ENCODE results near the gene NAV1.

The NAV1 gene

DNA sequence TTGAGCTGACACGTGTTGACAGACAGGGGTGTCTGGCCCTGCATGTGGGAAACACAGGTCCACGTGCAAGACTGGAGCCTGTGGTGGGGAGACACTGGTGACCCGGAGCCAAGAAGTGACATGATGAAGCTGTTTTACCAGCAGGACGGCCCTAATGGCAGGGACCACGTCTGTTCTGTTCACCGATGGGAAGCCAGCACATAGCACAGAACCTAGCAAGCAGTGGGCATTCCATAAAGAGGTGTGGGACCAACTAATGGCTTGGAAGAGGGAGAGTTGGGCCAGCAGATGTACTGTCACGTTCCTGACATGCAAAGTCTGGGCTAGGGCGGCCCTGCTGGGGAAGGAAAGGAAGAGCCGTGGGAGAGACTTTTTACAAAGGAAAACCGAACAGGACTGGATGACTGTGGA is 15.3 kb downstream of the NAV1 start:
- Histone ChIP-seq H3K27me3 (ENCODE audit: insufficient read depth, low read length) (no peaks in the 10 kb centered on the region), H3K4me1 (ENCODE audit: insufficient read depth, low read length) (peaks cover 6% of the 10 kb centered on the region; the same call in 1 of the 2 replicates), H3K27ac (ENCODE audit: low read depth, low read length) (no peak overlapping the region), H3K36me3 (ENCODE audit: insufficient read depth, low read length) (no peaks in the 10 kb centered on the region), H3K9me3 (ENCODE audit: insufficient read depth, low read depth, low read length) (no peaks in the 10 kb centered on the region), H3K4me3 (ENCODE audit: low read length) (no peak overlapping the region), H3K9ac (ENCODE audit: low read depth, low read length) (no peak overlapping the region)
- WGBS: 86% methylated on average over 10 of the region's 10 CpGs

DNA sequence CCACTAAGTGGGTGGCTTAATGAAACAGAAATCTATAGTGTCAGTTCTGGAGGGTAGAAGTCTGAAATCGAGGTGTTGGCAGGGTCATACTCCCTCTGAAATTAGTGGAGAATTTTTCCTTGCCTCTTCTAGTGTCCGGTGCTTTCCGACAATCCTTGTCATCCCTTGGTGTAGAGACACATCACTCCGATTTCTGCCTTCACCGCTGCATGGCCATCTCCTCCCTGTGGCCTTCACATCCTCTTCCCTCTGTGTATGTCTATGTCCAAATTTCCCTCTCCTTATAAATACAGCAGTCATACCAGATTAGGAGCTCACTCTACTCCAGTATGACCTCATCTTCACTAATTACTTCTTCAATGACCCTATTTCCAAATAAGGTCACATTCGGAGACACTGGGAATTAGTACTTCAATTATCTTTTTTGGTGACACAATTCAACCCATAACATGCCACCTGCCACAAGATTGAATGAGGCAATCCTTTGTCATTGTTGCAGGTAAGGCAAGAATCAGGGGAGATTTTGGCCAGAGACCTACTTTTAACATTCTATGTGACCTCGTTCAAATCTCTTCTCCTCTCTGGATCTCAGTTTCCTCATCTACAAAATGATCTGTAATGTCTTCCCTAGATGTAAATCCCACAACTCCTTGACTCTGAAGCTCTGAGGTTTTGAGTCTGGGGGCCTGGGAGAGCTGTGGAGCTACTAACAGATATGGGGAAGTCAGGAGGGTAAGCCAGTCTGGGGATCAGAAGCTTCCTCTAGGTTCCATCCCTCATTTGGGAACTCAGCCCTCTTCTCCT is 16.1 kb downstream of the NAV1 start:
- Histone ChIP-seq H3K9me3 (ENCODE audit: insufficient read depth, low read depth, low read length) (no peaks in the 10 kb centered on the region), H3K9ac (ENCODE audit: low read depth, low read length) (no peak overlapping the region), H3K36me3 (ENCODE audit: insufficient read depth, low read length) (no peaks in the 10 kb centered on the region), H3K27ac (ENCODE audit: low read depth, low read length) (no peak overlapping the region), H3K4me1 (ENCODE audit: insufficient read depth, low read length) (peaks cover 6% of the 10 kb centered on the region; the same call in 1 of the 2 replicates), H3K4me3 (ENCODE audit: low read length) (no peak overlapping the region), H3K27me3 (ENCODE audit: insufficient read depth, low read length) (no peaks in the 10 kb centered on the region)
- WGBS: 92% methylated on average over 7 of the region's 7 CpGs

DNA sequence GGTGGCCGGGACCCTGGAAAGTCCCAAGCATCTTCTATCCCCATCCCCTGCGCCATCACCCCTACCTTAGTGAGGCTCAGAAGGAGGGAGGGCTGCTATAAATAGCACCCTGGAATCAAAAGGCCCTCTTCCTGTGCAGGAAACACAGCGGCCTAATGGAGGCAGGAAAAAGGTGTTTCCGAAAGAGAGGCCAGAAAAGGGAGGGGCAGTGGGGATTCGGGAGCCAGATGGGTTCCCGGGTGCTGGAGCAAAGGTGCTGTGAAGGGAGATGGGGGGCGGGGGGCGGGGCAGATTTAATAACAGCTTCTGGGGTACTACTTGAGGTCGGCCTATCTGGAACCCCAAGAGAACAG is 16.6 kb downstream of the NAV1 start:
- Histone ChIP-seq H3K27ac (ENCODE audit: low read depth, low read length) (no peak overlapping the region), H3K9ac (ENCODE audit: low read depth, low read length) (no peak overlapping the region), H3K4me3 (ENCODE audit: low read length) (no peak overlapping the region), H3K9me3 (ENCODE audit: insufficient read depth, low read depth, low read length) (no peaks in the 10 kb centered on the region), H3K36me3 (ENCODE audit: insufficient read depth, low read length) (no peaks in the 10 kb centered on the region), H3K27me3 (ENCODE audit: insufficient read depth, low read length) (no peaks in the 10 kb centered on the region), H3K4me1 (ENCODE audit: insufficient read depth, low read length) (peaks cover 6% of the 10 kb centered on the region; the same call in 1 of the 2 replicates)
- 92% methylated on average over 9 of the region's 9 CpGs for WGBS

DNA sequence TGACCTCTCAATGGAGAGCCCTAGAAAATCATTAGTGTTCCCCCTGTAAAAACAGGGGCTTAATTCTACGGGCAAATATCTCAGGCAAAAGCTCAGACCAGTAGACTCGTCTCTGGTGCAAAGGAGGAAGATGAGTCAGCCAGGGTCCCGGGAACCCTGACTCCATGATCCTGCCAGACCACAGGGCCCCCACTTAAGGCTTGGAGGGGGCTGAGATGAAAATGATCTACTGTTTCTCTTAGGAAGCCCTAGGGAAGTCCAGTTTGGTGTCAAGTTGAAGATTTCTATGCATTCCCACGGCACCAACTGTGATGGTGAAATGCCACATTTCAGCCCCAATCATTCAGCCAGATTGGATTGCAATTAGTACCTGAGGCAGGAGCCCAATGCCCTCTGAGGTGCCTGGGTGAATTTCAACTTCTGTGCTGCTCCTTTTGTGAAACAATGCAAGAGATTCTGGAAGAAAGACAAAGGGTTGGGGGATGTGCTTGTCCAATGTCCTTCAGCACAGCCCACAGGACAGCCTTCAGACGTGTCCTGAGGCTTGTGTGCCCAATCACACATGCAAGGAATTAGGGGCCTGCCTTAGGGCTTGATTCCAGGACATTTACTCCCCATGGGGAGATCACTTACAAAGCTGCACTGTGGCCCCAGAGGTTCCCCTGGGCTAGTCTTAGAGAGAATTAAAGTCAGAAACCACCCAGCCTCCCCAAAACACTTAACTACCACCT is 18.1 kb downstream of the NAV1 start:
- no peak overlapping the region for H3K4me3 ChIP-seq (ENCODE audit: low read length)
- H3K36me3 ChIP-seq (ENCODE audit: insufficient read depth, low read length): no peaks in the 10 kb centered on the region
- WGBS: 84% methylated on average over 5 of the region's 5 CpGs
- peaks cover 6% of the 10 kb centered on the region; the same call in 1 of the 2 replicates for H3K4me1 ChIP-seq (ENCODE audit: insufficient read depth, low read length)
- H3K27ac ChIP-seq (ENCODE audit: low read depth, low read length): no peak overlapping the region
- no peaks in the 10 kb centered on the region for H3K9me3 ChIP-seq (ENCODE audit: insufficient read depth, low read depth, low read length)
- H3K27me3 ChIP-seq (ENCODE audit: insufficient read depth, low read length): no peaks in the 10 kb centered on the region
- H3K9ac ChIP-seq (ENCODE audit: low read depth, low read length): no peak overlapping the region

DNA sequence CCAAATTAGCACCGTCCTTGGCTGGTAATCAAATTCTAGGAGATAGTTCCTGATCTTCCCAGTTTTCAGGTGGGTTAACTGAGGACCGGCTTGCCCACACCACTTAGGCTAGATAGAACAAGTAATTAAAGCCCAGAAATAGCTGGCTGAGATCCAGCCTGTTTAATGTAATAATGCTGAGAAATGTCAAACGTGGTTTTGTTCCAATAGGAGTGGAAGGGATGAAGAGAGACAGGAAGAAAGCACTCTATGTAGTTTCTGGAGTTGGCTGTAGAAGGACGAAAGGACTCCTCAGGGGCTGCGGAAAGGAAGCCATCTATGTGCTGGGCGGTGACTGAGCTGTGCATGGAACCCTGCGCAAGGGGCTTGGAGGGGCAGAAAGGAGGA is 18.6 kb downstream of the NAV1 start:
- Histone ChIP-seq H3K9ac (ENCODE audit: low read depth, low read length) (no peak overlapping the region), H3K36me3 (ENCODE audit: insufficient read depth, low read length) (no peaks in the 10 kb centered on the region), H3K27me3 (ENCODE audit: insufficient read depth, low read length) (no peaks in the 10 kb centered on the region), H3K9me3 (ENCODE audit: insufficient read depth, low read depth, low read length) (no peaks in the 10 kb centered on the region), H3K27ac (ENCODE audit: low read depth, low read length) (no peak overlapping the region), H3K4me3 (ENCODE audit: low read length) (no peak overlapping the region), H3K4me1 (ENCODE audit: insufficient read depth, low read length) (peaks cover 6% of the 10 kb centered on the region; the same call in 1 of the 2 replicates)
- 91% methylated on average over 7 of the region's 7 CpGs for WGBS

DNA sequence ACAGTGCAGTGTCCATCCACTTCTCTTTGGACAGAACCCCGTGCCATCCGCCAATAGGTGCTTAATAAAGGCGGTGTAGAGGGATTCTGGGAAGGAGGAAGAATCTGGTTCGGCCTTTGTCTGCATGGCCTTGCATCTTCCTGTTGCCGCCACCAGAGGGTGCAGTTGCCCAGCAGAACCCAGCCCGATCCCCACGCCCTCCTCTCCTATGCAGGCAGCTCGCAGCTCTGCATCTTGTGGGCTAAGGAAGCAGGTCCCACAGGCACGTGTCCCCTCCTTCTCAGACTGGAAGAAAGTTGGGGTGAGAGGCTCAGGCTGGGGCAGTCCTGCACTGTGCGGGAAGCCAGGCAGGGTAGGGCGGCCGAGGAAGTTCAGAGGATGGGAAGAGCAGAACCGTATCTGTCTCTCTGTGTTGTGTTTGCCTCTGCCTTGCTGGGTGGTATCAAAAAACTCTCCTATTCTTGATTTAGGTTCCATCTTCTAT is 20.8 kb downstream of the NAV1 start:
- H3K4me3 ChIP-seq (ENCODE audit: low read length): no peak overlapping the region
- H3K27ac ChIP-seq (ENCODE audit: low read depth, low read length): no peak overlapping the region
- H3K9me3 ChIP-seq (ENCODE audit: insufficient read depth, low read depth, low read length): no peaks in the 10 kb centered on the region
- H3K36me3 ChIP-seq (ENCODE audit: insufficient read depth, low read length): no peaks in the 10 kb centered on the region
- 19% methylated on average over 13 of the region's 13 CpGs for WGBS
- no peaks in the 10 kb centered on the region for H3K27me3 ChIP-seq (ENCODE audit: insufficient read depth, low read length)
- no peak overlapping the region for H3K9ac ChIP-seq (ENCODE audit: low read depth, low read length)
- peaks cover 6% of the 10 kb centered on the region; the same call in 1 of the 2 replicates for H3K4me1 ChIP-seq (ENCODE audit: insufficient read depth, low read length)

DNA sequence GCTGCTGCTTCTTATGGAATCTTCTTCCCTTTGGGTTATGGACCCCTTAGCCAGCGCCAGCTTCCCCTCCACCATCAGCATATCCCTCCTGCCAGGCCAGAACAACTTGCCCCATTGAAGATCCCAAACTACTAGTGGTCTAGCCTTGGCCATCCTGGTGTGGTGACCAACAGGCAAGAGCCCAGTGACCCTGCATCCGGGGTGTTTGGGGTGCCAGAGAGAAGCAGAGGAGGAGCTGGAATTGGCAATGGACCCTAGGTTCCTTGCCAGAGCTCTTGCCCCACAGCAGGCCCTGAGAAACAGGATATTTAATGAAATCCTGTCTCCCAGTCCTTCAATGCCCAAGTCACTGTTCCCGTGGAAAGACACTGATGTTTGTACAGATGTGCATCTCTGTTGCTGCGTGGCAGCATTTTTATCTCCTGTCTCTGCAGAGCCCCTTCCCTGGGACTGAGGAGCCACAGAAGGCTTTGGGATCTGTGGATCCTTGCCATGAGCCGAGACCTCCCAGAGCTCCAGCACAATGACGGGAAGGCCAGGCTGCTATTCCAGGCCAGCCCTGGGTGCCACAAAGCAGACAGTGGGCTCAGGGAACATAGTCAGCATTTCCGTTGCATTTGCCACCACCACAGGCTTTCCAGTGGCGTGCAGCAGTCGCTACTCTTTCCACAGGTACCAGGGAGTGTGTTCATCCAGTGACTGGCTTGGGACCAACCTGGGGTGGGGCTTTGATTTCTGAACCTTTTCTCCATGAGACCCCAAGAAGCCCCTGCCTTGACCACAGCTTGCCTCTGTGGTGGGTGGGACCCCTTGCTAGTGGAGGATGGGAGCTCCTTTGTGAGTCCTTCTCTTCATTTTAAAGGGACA is 21.6 kb downstream of the NAV1 start:
- 85% methylated on average over 9 of the region's 9 CpGs for WGBS
- Histone ChIP-seq H3K27ac (ENCODE audit: low read depth, low read length) (no peak overlapping the region), H3K9ac (ENCODE audit: low read depth, low read length) (no peak overlapping the region), H3K36me3 (ENCODE audit: insufficient read depth, low read length) (no peaks in the 10 kb centered on the region), H3K4me1 (ENCODE audit: insufficient read depth, low read length) (peaks cover 6% of the 10 kb centered on the region; the same call in 1 of the 2 replicates), H3K4me3 (ENCODE audit: low read length) (no peak overlapping the region), H3K27me3 (ENCODE audit: insufficient read depth, low read length) (no peaks in the 10 kb centered on the region), H3K9me3 (ENCODE audit: insufficient read depth, low read depth, low read length) (no peaks in the 10 kb centered on the region)

DNA sequence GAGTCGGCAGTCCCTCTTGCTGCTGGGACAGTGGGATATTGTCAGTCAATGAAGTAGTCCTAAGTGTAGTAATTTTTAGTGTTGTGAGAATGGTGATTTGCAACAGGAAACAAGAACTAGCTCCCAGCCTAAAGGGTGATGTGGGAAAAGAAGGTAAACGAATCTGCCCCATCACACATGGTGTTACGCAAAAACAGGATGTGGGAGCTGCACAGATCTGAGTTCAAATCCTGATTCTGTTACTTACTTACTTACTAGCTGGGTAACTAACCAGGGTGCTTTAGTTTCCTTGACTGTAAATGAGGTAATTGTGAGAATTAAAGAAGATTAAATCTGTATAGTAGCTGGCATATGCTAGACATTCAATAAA is 22.3 kb downstream of the NAV1 start:
- Histone ChIP-seq H3K27me3 (ENCODE audit: insufficient read depth, low read length) (no peaks in the 10 kb centered on the region), H3K9me3 (ENCODE audit: insufficient read depth, low read depth, low read length) (no peaks in the 10 kb centered on the region), H3K4me1 (ENCODE audit: insufficient read depth, low read length) (peaks cover 6% of the 10 kb centered on the region; the same call in 1 of the 2 replicates), H3K27ac (ENCODE audit: low read depth, low read length) (no peak overlapping the region), H3K4me3 (ENCODE audit: low read length) (no peak overlapping the region), H3K36me3 (ENCODE audit: insufficient read depth, low read length) (no peaks in the 10 kb centered on the region), H3K9ac (ENCODE audit: low read depth, low read length) (no peak overlapping the region)
- WGBS: 84% methylated on average over 3 of the region's 3 CpGs

DNA sequence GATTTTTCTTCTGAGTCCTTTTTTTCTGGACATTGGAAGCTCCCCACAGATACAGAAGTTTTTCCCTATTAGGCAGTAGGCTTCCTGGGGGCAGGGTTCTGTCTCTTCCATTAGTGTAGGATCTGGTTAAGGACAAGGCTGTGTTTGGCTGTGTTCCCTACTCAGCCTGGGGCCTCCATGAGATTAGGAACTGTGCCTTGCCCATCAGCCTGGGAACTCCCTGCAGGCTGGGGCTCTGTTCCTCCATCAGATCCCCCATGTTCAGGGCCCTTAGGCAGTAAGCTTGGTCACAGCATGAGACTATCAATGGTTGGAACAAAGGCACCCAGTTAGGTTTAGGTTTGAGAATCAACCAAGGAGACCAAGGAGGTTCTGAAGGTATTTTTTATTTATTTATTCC is 22.7 kb downstream of the NAV1 start:
- Histone ChIP-seq H3K27me3 (ENCODE audit: insufficient read depth, low read length) (no peaks in the 10 kb centered on the region), H3K9me3 (ENCODE audit: insufficient read depth, low read depth, low read length) (no peaks in the 10 kb centered on the region), H3K9ac (ENCODE audit: low read depth, low read length) (no peak overlapping the region), H3K27ac (ENCODE audit: low read depth, low read length) (no peak overlapping the region), H3K4me3 (ENCODE audit: low read length) (no peak overlapping the region), H3K36me3 (ENCODE audit: insufficient read depth, low read length) (no peaks in the 10 kb centered on the region), H3K4me1 (ENCODE audit: insufficient read depth, low read length) (peaks cover 6% of the 10 kb centered on the region; the same call in 1 of the 2 replicates)

DNA sequence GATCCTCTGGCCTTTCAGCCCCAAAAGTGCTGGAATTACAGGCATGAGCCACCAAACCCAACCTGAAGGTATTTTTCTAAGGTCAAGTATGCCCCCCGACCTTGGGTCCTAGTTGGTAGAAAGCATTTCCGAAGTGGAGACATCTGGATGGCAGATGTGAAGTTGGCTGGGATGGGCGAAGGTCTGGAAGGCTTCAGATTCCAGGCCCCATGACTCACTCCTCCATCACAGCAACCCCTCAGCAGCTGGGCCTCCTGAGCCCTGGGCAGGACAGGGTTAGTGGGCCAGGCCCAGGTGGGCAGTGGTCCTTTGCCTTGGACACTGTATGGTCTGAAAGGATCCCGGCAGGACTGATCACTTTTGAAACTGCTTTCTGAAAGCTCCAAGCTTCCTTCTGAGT is 23.3 kb downstream of the NAV1 start:
- Histone ChIP-seq H3K4me1 (ENCODE audit: insufficient read depth, low read length) (peaks cover 2% of the 10 kb centered on the region; the same call in 1 of the 2 replicates), H3K9ac (ENCODE audit: low read depth, low read length) (no peak overlapping the region), H3K36me3 (ENCODE audit: insufficient read depth, low read length) (no peaks in the 10 kb centered on the region), H3K9me3 (ENCODE audit: insufficient read depth, low read depth, low read length) (no peaks in the 10 kb centered on the region), H3K27me3 (ENCODE audit: insufficient read depth, low read length) (no peaks in the 10 kb centered on the region), H3K4me3 (ENCODE audit: low read length) (no peak overlapping the region), H3K27ac (ENCODE audit: low read depth, low read length) (no peak overlapping the region)
- 88% methylated on average over 3 of the region's 4 CpGs for WGBS

All from HUES64 (cell line).